HG03039 (cell line): ENCODE results near the gene TMEM101.
"Not testable (repeated sequence)": the region's sequence is repeated elsewhere in the genome, so short reads cannot be mapped to it uniquely, and the experiment has no call there.

Source experiments
- ATAC-seq: cut with Tn5 transposase; IDR thresholded peaks from one replicate; pipeline ENCODE4 v1.9.1; 2021; ENCODE audit warnings: mild to moderate bottlenecking, moderate library complexity; ENCODE audit not compliant: unreplicated experiment

TMEM101 gene

DNA sequence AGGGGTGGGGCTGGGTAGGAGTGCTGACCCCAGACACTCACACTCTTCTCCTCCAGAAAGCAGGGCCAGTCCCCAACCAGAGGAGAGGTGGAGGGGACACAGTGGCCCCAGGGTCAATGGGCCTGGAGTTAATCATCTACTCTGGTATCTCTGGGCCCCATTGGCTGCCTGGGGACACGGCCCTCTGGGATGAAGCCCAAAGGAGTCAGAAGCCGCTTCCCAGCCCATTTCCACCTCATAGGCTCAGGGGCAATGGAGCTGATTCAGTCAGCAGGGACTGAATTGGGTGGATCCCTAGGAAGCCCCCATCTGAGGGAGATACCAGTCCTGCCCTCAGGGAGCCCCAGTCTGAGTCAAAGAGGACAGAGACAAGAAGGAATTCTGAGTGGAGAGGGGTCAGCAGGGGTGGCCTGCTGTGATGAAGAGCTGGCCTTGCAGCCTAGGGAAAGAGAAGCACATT, 13.3 kb downstream of the TMEM101 start:
- ATAC-seq: no peak

DNA sequence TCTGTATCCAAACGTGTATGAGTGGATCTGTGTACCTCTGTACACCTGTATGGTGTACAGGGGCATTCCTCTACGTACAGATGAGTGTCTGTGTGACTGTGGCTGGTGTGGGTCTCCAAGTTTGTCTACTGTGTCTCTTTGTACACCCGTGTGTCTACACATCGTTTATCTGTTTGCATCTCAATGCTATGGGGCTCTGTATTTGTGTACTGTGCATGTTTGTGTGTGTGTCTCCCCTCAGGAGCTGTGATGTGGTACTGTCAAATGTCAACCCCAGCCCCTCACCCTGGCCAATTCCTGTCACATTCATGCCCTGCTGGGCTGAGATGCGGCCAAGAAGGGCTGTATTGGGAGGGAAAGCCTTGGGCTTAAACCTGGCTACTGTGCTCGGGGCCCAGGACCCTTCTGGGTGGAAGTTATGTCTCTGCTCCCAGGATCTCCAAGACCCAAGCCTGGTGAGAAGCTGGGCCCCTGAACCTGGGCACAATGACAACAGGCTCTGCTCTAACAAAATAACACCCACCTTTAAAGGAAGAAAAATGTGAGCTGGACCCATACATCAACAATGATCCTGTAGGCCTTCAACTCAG, 13.8 kb downstream of the TMEM101 start:
- no peak for ATAC-seq

DNA sequence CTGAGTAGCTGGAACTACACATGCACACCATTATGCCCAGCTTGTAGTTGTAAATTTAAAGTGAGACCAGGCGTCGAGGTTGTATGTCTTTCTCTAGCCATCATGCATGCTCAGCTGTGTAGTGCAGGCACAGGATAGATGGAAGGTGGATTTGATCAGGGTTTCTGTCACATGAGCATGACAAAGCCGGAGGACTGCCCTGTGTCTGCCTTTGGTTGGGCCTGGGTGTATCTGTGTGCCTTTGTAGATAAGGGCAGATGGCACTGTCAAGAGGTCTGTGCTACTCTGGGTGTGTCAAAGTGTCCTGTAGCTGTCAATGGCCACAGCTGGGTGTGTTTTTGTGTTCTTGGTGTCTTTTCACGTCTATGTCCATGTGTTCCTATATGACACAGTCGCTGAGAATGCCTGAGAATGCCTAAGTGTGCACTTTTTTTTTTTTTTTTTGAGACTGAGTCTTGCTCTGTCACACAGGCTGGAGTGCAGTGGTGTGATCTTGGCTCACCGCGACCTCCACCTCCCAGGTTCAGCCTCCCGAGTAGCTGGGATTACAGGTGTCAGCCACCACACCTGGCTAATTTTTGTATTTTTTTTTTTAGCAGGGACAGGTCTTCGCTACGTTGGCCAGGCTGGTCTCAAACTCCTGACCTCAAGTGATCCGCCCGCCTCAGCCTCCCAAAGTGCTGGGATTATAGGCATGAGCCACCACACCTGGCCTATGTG, 14.5 kb downstream of the TMEM101 start:
- no peak for ATAC-seq

DNA sequence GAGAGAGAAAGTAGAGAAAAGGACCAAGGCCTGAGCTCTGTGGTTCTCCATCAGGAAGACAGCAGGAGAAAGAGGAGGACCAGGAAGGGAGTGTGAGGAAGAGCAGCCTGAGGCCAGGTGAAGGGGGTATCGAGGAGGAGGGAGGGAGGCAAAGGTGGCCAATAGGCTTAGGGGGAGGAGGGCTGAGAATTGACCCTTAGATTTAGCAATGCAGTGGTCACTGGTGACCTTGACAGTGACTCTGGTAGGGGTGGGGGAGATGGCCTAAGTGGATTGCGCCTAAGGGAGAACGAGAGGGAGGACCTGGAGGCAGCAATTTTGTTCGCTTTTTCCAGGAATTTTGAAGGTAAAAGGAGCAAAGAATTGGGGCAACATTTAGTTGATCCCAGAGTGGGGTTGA, 15.7 kb downstream of the TMEM101 start:
- ATAC-seq: no peak

DNA sequence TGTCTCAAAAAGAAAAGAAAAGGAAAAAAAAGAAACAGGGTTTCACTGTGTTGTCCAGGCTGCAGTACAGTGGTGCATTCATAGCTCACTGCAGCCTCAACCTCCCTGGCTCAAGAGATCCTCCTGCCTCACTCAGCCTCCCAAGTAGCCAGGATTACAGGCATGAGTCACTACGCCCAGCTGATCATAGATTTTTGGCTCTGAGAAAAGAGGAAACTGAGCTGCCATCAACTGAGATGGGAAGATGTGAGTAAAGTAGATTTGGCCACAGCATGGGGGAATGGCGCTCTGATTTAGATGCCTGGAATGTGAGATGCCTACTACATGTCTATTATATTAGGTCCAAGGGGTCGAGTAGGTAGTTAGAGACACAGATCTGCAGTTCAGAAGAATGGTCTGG, 16.2 kb downstream of the TMEM101 start:
- no peak for ATAC-seq

DNA sequence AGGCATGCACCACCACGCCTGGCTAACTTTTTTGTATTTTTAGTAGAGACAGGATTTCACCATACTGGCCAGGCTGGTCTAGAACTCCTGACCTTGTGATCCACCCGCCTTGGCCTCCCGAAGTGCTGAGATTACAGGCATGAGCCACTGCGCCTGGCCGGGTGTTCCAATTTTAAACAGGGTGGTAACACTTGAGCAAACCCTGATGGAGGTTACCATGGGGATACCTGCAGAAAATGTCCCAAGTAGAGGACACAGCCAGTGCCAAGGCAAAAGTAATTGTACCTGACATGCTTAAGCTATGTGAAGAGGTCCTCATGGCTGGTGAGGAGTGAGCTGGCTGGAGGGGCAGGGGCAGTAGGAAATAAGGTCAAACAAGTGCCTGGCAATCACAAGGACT, 17.6 kb downstream of the TMEM101 start:
- not testable (repeated sequence) for ATAC-seq

DNA sequence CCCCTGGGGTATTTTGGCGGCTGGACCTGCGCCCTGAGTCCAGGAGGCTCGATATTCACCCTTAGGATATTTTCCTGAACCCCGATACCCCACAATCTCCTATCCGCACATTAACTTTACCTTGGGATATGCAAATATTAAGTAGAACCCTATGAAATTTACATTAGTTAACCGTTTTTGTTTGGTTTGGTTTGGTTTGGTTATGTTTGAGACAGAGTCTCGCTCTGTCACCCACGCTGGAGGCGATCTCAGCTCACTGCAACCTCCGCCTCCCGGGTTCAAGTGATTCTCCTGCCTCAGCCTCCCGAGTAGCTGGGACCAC, 19.7 kb downstream of the TMEM101 start:
- no peak for ATAC-seq

DNA sequence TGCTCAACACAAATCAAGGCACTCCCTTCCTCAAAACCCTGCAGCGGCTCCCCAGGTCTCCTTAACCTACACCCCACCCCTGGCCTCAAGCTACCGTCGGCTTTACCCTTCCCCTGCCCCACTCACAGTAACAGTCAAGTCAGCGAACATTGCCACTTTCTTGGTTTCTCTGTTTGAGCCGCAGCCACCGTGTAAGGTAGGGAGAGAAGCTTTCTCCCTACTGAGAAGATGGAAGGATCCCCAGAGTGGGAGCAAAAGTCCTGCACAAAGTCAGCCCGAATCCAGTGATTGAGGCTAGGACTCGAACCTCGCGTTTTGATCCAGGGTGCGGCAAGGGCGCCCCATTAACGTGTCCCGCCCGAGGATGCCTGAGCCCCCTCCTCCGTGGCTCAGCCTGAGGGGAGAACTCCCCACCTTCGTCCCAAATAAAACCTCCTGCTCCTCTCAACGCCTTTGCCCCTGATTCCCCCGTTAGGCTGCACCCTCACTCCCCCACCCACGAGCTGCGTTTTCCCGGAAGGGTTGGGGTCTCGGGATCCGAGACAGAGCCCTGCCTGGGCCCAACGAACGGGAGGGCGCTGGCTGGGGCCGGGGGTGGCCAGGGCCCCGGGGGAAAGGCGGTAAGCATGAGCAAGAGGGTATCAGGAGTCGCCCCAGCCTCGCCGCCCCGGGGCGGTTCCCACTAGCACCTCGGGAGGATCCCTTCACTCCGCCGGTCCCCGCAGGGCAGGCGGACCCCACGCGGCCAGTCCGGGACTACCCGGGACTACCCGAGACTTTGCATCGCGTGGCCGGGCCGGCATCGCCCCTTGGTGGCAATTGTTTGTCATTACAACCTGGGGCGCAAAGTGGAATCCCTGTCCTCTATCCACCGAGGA, 20.3 kb downstream of the TMEM101 start:
- ATAC-seq: no peak

DNA sequence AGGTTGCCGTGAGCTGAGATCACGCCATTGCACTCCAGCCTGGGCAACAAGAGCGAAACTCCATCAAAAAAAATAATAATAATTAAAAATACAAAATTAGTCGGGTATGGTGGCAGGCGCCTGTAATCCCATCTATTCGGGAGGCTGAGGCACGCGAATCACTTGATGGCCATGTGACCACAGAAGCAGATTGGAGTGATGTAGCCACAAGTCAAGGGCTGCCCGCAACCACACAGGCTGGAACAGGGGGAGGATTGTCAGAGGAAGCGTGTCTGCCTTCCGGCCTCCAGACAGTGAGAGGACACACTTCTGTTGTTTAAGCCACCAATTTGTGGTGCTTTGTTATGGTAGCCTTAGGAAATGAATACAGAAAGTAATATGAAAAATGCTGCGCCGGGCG, 22.1 kb downstream of the TMEM101 start:
- no peak for ATAC-seq

DNA sequence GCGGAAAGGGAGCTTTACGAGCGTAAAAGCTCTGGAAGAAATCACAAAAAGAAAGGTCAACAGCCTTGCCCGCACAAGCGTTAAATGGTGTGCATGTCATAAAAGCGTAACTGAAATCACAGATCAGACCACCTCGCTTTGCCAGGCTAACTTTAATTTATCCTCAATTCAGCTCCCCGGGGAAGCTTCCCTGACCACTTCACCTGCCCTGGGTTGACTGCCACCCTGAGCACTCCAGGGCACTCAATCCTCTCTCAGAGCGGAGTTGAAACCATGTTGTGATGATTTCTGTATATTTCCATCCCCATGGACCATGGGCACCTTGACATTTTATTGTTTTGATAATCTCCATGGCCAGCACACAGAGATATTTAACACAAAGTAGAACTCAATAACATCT, 26.5 kb downstream of the TMEM101 start:
- ATAC-seq: no peak

DNA sequence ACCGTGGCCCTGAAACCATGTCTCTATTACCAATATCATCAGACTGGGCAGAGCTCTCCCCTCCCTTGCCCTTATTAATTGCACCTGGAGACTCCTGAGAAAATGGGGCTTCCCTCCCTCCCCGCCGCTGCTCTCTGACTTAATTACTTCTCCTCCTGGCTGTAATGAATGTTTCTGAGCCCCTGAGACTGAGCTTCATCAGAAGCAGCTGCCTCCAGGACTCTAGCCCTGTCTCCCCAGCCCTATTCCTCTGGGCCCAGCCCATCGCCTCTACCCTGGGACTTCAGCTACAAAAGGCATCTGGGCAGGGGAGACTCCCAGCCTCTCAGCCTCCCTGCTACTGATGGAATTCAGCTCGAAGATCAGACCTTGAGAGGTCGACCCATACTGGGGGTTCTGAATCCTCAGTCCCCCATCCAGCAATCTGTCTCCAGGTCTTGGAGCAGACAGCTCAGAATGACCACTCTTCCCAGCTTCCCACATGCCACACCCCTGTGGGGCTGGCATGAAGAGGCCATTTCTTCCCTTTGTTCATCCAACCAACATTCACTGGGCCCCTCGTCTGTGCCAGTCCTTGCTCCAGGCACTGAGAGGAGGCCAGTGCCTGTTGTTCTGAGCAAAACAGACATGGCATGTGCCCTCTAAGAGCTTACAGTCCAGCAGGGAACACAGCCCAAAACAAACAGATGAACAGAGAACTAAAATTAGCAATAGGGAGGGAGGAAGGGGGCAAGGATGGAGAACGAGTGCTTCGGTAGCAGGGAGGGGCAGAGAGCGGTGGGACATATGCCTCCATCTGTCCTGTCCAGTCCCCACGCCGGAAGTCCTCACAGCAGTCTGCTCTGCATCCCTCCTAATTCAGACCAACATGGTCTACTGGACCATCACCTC, 27.4 kb downstream of the TMEM101 start:
- ATAC-seq: no peak

DNA sequence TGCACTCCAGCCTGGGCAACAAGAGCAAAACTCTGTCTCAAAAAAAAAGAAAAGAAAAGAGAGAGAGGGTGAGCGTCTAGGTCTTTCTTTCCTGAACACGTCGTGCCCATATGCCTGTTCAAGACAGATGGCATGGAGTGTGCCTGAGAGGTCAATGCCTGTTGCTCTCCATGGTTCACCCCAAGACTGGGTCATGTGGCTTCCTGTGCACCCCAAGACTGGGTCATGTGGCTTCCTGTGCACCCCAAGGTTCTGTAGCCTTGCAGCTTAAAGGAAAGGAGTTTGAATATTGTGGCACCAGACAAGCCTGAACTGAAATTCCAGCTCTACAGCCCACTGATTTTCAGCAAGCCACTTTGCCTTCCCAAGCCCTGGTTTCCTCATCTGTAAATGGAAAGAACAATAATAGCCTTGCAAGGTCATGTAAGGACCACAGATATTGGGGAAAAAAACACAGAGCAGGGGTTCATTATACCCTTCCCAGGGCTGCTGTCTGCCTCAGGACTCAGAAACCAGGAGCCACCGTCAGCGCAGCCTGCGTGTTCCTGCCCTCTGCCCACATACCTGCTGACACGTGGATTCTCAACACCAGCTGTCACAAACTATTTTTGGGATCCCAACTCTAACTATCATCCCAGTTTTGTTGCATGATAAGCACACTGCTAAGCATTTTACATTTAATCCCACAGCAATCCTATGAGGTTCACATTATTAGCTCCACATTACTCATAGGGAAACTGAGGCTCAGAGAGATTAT, 28.4 kb downstream of the TMEM101 start:
- ATAC-seq: no peak

DNA sequence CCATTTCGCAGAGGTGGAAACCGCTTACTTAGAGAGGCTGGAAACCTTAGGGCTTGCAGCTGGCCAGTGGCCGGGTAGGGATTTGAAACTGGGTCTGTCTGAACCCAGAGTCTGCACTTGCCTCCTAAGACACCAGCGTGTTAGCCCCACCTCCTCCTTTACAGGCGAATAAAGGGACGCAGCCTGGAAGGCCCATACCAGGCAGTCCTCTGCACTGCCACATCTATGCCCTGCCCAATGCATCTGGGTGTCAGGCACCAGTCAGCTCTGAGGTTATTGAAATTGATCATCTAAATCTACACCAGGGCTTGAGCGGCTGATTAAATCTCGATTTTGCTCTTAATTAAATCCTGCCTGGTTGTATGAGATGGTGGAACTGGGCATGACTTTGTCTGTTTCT, 30.2 kb downstream of the TMEM101 start:
- ATAC-seq: no peak

DNA sequence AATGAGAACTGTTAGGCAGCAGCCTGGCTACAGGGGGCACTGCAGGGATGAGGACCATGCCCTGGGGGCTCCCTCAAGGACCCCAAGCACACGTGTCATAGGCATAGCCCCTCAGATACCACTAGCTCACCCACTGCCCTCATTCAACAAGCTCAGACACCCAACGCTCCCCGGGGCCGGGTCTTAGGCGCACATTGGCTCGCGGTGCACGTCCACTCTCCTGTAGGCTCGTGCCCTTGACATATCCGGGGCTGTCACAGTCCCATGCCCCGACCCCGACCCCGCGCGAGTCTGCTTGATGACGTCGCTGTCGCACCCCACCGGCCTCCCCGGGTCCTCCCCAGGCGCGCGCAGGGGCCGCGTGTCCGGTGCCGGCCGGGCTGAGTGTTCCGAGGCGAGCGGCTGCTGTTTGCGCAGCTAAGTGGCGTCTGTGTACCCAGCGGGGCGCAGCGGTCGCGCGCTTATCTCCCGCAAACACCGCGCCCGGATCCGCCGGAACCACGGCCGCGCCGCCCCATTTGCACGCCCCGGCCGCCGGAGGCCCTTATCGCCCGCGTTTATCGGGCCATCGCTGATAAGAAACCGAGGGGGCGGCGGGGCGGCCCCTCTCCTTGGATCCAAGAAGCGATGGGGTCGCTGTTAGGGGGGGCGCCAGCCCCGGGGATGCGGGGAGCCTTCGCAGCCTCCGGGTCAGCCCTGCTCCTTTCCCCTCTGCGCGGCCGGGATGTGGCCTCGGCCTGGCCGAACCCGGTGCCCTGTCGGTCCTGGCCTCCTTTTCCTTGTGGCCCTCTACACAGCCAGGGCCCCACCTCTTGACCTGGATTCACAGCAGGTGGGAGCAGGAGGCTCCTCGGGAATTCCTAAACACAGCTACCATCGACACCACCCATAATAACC, 31.0 kb downstream of the TMEM101 start:
- no peak for ATAC-seq

DNA sequence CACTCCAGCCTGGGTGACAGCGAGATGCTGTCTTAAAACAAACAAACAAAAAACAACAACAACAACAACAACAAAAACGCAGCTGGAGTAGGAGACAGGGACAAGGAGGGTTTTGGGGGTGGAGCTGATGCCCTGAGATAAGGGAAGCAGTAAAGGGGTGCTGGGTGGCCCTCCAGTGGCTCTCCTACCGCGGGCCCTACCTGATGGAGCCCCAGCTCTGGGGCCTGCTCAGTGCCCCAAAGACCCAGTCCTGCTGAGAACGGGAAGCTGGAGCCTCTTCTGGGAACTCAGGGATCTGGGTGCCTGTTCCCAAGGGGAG, 31.6 kb downstream of the TMEM101 start:
- ATAC-seq: no peak

DNA sequence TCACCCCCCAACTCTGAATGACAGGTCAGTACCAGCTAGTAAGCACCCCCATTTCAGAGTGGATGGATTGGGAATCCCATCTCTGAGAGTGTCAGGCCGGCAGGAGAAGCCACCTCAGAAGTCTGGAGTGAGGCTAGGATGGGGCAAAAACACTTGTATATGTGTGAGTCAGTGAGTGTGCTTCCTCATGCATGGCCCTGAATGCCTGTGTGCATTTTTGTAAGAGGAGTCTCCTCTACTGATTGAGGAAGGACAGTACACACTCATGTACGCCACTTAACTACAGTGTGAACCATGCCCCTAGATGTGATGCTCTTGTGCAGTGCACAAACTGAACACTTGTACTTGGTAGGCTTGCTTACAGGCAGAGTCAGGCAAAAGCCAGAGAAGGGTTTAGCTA, 32.6 kb downstream of the TMEM101 start:
- ATAC-seq: no peak

DNA sequence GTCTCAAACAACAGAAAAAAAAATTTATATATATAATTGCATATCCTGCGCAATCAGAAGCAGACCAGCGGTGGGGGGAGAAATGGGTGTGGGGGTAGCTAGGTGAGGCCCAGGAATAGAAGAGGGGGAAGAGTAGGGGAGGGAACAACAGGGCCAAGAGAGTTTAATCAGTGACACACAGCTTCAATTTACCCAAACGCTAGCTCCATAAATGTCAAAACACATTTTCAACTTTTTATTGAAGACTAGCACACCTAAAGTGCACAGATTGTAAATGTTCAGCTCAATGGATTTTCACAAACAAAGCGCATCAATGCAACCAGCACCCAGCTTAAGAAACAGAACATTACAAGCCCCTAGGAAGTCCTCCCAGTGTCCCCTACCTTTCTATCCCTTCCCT, 35.1 kb downstream of the TMEM101 start:
- ATAC-seq: no peak

DNA sequence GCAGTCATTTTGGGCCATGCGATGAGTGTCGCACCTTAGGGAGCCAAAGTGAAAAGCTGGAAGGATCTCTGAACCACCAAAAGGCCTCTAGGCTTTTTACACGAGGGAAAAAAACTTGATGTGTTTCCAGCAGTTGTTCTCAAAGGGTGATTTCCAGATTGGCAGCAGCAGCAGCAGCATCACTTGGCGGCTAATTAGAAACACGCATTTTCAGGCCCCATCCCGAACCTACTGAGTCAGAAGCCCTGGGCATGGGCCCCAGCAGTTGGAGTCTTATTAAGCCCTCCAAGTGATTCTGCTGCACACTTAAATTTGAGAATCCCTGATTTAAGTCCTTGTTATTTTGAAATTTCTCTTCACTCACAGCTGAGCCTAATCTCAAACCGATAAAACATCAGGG, 35.8 kb downstream of the TMEM101 start:
- ATAC-seq: no peak

DNA sequence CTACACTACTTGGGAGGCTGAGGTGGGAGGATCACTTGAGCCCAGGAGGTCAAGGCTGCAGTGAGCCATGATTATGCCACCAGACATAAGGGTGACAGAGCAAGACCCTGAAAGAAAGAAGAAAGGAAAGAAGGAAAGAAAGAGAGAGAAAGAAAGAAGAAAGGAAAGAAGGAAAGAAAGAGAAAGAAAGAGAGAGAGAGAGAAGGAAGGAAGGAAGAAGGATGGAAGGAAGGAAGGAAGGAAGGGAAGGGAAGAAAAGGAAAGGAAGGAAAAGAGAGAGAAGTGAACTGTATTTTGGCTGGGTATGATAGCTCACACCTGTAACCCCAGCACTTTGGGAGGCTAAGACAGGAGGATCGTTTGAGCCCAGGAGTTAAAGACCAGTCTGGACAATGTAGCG, 36.7 kb downstream of the TMEM101 start:
- ATAC-seq: no peak
